ENCODE measurements around the gene THAP2. TPM values are rescaled to one million over a fixed set of nuclear protein-coding genes. Genes with fewer than 3 reads are reported as not detected.
A peak's percentile ranks its signal among the peaks of the same experiment; 100 is the strongest.

The THAP2 gene
- 3.5 TPM for polyA plus RNA-seq (2012; ENCODE audit: low read depth, missing spikeins)

GRCh38 chr12:71663561-71664410, at the start of gene THAP2, which contains the start of gene ZFC3H1:
Gene THAP2 (plus strand): TSS chr12:71664301. CDS start chr12:71664510, 209 bp downstream.
Gene ZFC3H1 (minus strand): TSS chr12:71663848. CDS start chr12:71663610, 238 bp downstream.
- TF ChIP-seq POLR2A (IDR thresholded peaks at IDR 0.05; ENCODE audit: low read depth, low read length) (peak; percentile 91; the same call in 1 of the 2 replicates), TAF1 (IDR thresholded peaks at IDR 0.05; ENCODE audit: low read depth, low read length) (peak; percentile 90), PAX5 (IDR thresholded peaks at IDR 0.05; ENCODE audit: insufficient read depth, low read length, severe bottlenecking) (no peak), SPI1 (IDR thresholded peaks at IDR 0.05; ENCODE audit: low read depth, low read length) (peak; percentile 77), POLR2AphosphoS5 (IDR thresholded peaks at IDR 0.05; ENCODE audit: low read depth, low read length) (peak; percentile 93), POU2F2 (IDR thresholded peaks at IDR 0.05; ENCODE audit: low read depth, low read length) (peak; percentile 72)
- FAIRE-seq (peak; percentile 96), DNase-seq (ENCODE audit: insufficient read length, low spot score) (peak; percentile 70)

GRCh38 chr12:71621938-71622337, 42.2 kb upstream of the THAP2 start:
- TF ChIP-seq POLR2A (IDR thresholded peaks at IDR 0.05; ENCODE audit: low read depth, low read length) (no peak), POU2F2 (IDR thresholded peaks at IDR 0.05; ENCODE audit: low read depth, low read length) (no peak), TAF1 (IDR thresholded peaks at IDR 0.05; ENCODE audit: low read depth, low read length) (no peak), SPI1 (IDR thresholded peaks at IDR 0.05; ENCODE audit: low read depth, low read length) (no peak), POLR2AphosphoS5 (IDR thresholded peaks at IDR 0.05; ENCODE audit: low read depth, low read length) (no peak), PAX5 (IDR thresholded peaks at IDR 0.05; ENCODE audit: insufficient read depth, low read length, severe bottlenecking) (no peak)
- FAIRE-seq (no peak), DNase-seq (ENCODE audit: insufficient read length, low spot score) (no peak)

GRCh38 chr12:71625476-71625875, 38.6 kb upstream of the THAP2 start:
- FAIRE-seq = no peak
- no peak for TF ChIP-seq TAF1 (IDR thresholded peaks at IDR 0.05; ENCODE audit: low read depth, low read length)
- no peak for TF ChIP-seq POLR2AphosphoS5 (IDR thresholded peaks at IDR 0.05; ENCODE audit: low read depth, low read length)
- TF ChIP-seq PAX5 (IDR thresholded peaks at IDR 0.05; ENCODE audit: insufficient read depth, low read length, severe bottlenecking) = no peak
- no peak for TF ChIP-seq POLR2A (IDR thresholded peaks at IDR 0.05; ENCODE audit: low read depth, low read length)
- TF ChIP-seq SPI1 (IDR thresholded peaks at IDR 0.05; ENCODE audit: low read depth, low read length) = no peak
- TF ChIP-seq POU2F2 (IDR thresholded peaks at IDR 0.05; ENCODE audit: low read depth, low read length) = no peak

GRCh38 chr12:71626098-71626497, 38.0 kb upstream of the THAP2 start:
- TF ChIP-seq SPI1 (IDR thresholded peaks at IDR 0.05; ENCODE audit: low read depth, low read length) = peak; percentile 69
- no peak for TF ChIP-seq POLR2A (IDR thresholded peaks at IDR 0.05; ENCODE audit: low read depth, low read length)
- FAIRE-seq (no peak), DNase-seq (ENCODE audit: insufficient read length, low spot score) (no peak)

More at GRCh38 chr12:71625476-71625875, 38.6 kb upstream of the THAP2 start:
- no peak for DNase-seq (ENCODE audit: insufficient read length, low spot score)

GRCh38 chr12:71626768-71627167, 37.3 kb upstream of the THAP2 start:
- FAIRE-seq = no peak

GRCh38 chr12:71627438-71628002, 36.6 kb upstream of the THAP2 start:
- DNase-seq (ENCODE audit: insufficient read length, low spot score) = no peak
- FAIRE-seq = no peak
- no peak for TF ChIP-seq SPI1 (IDR thresholded peaks at IDR 0.05; ENCODE audit: low read depth, low read length)
- TF ChIP-seq POLR2AphosphoS5 (IDR thresholded peaks at IDR 0.05; ENCODE audit: low read depth, low read length) = no peak
- no peak for TF ChIP-seq POU2F2 (IDR thresholded peaks at IDR 0.05; ENCODE audit: low read depth, low read length)
- no peak for TF ChIP-seq POLR2A (IDR thresholded peaks at IDR 0.05; ENCODE audit: low read depth, low read length)
- TF ChIP-seq TAF1 (IDR thresholded peaks at IDR 0.05; ENCODE audit: low read depth, low read length) = no peak
- no peak for TF ChIP-seq PAX5 (IDR thresholded peaks at IDR 0.05; ENCODE audit: insufficient read depth, low read length, severe bottlenecking)

More at GRCh38 chr12:71626768-71627167, 37.3 kb upstream of the THAP2 start:
- no peak for DNase-seq (ENCODE audit: insufficient read length, low spot score)
- no peak for TF ChIP-seq PAX5 (IDR thresholded peaks at IDR 0.05; ENCODE audit: insufficient read depth, low read length, severe bottlenecking)
- TF ChIP-seq POLR2A (IDR thresholded peaks at IDR 0.05; ENCODE audit: low read depth, low read length) = no peak
- TF ChIP-seq SPI1 (IDR thresholded peaks at IDR 0.05; ENCODE audit: low read depth, low read length) = no peak
- TF ChIP-seq POU2F2 (IDR thresholded peaks at IDR 0.05; ENCODE audit: low read depth, low read length) = no peak
- TF ChIP-seq POLR2AphosphoS5 (IDR thresholded peaks at IDR 0.05; ENCODE audit: low read depth, low read length) = no peak
- no peak for TF ChIP-seq TAF1 (IDR thresholded peaks at IDR 0.05; ENCODE audit: low read depth, low read length)

DNA sequence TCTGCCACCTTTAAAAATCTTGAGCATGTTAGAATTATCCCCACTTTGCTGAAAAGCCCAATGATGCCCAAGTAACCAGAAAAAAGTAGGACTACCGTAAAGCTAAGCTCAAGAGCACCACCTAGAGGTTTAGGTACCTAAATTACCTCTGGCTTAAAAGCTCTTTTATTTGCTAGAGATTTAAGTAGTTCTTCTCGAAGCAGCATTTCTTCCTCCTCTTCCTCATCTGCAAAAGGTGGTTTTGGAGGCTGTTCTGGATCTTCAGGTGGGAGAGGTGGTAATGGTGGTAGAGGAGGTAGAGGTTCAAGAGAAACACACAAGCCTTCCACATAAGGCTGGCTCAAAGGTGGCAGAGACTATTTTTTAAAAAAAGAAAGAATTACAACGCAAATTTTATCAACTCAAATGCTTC, 27.4 kb upstream of the THAP2 start:
- TF ChIP-seq POU2F2 (IDR thresholded peaks at IDR 0.05; ENCODE audit: low read depth, low read length) = no peak
- no peak for TF ChIP-seq SPI1 (IDR thresholded peaks at IDR 0.05; ENCODE audit: low read depth, low read length)
- DNase-seq (ENCODE audit: insufficient read length, low spot score) = peak; percentile 7
- FAIRE-seq = no peak

- DNase-seq (ENCODE audit: insufficient read length, low spot score) = no peak
- no peak for FAIRE-seq
- TF ChIP-seq POLR2A (IDR thresholded peaks at IDR 0.05; ENCODE audit: low read depth, low read length) (no peak), SPI1 (IDR thresholded peaks at IDR 0.05; ENCODE audit: low read depth, low read length) (no peak), PAX5 (IDR thresholded peaks at IDR 0.05; ENCODE audit: insufficient read depth, low read length, severe bottlenecking) (no peak), POLR2AphosphoS5 (IDR thresholded peaks at IDR 0.05; ENCODE audit: low read depth, low read length) (no peak), POU2F2 (IDR thresholded peaks at IDR 0.05; ENCODE audit: low read depth, low read length) (no peak), TAF1 (IDR thresholded peaks at IDR 0.05; ENCODE audit: low read depth, low read length) (no peak)
Observed at GRCh38 chr12:71638499-71638898, 25.6 kb upstream of the THAP2 start.

DNA sequence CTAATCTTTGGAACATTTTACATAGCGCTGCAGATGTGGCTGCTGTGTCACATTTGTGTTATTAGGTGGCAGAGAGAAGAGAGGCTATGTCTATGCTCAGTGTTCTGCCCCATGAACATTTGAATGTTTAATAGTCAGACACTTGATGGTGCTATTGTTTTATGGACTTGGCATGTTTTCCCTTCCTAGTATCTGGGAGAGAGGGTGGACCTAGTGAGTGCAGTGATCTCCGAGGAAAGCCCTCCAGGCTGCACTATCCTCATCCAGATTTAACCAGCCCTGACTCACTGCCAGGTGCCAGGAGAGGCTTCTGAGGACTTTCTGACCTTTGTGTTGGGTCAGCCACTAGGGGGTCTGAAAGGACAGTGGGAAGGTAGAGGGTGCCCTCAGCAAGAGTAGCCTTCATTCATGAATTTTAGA, 24.8 kb upstream of the THAP2 start:
- DNase-seq (ENCODE audit: insufficient read length, low spot score) (no peak), FAIRE-seq (peak; percentile 40)
- TF ChIP-seq POLR2AphosphoS5 (IDR thresholded peaks at IDR 0.05; ENCODE audit: low read depth, low read length) = peak; percentile 60; the same call in 1 of the 2 replicates
- TF ChIP-seq TAF1 (IDR thresholded peaks at IDR 0.05; ENCODE audit: low read depth, low read length) = no peak
- TF ChIP-seq POLR2A (IDR thresholded peaks at IDR 0.05; ENCODE audit: low read depth, low read length) = no peak
- TF ChIP-seq SPI1 (IDR thresholded peaks at IDR 0.05; ENCODE audit: low read depth, low read length) = no peak
- TF ChIP-seq PAX5 (IDR thresholded peaks at IDR 0.05; ENCODE audit: insufficient read depth, low read length, severe bottlenecking) = no peak
- no peak for TF ChIP-seq POU2F2 (IDR thresholded peaks at IDR 0.05; ENCODE audit: low read depth, low read length)

Data from GM12891 (cell line).